ENCODE measurements around the gene ATXN7L3.

DNA sequence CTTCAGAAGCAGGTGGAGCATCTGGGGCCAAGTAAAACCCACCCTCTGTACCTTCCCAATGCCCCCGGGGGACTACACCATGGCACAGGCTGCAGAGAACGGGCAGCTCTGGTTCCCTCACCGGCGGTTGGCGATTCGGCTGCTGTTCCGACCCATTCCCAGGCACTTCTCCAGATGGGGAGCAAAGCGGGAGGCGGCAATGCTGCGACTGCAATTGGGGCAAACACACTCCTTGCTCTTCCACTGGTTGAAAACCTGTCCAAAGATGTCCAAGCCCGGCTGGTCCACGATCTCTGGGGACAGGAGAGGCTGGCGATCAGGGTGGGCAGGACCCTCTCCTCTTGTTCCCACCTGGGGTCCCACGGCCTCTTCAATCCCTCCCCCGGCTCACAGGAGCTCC lies 2.6 kb downstream of the ATXN7L3 start:
- TF ChIP-seq EZH2 (IDR thresholded peaks at IDR 0.05; ENCODE audit: borderline replicate concordance, low read depth, low read length, severe bottlenecking): no peak
- TF ChIP-seq, protein P1, sequence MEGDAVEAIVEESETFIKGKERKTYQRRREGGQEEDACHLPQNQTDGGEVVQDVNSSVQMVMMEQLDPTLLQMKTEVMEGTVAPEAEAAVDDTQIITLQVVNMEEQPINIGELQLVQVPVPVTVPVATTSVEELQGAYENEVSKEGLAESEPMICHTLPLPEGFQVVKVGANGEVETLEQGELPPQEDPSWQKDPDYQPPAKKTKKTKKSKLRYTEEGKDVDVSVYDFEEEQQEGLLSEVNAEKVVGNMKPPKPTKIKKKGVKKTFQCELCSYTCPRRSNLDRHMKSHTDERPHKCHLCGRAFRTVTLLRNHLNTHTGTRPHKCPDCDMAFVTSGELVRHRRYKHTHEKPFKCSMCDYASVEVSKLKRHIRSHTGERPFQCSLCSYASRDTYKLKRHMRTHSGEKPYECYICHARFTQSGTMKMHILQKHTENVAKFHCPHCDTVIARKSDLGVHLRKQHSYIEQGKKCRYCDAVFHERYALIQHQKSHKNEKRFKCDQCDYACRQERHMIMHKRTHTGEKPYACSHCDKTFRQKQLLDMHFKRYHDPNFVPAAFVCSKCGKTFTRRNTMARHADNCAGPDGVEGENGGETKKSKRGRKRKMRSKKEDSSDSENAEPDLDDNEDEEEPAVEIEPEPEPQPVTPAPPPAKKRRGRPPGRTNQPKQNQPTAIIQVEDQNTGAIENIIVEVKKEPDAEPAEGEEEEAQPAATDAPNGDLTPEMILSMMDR (IDR thresholded peaks at IDR 0.05; ENCODE audit: borderline replicate concordance, extremely low read depth, low read length, poor library complexity, severe bottlenecking): no peak

All from DND-41 (cell line).